H1 (cell line): ENCODE measurements around the gene LIMK2. TPM values are rescaled to one million over a fixed set of nuclear protein-coding genes. Genes with fewer than 3 reads are reported as not detected.

ENCODE experiments used
- polyA plus RNA-seq, 7 experiments: library from polyadenylated mRNA; depleted of rRNA in 3 of 7; stranded (reverse) in 5 of 7; unstranded in 2 of 7; fragments of >200 nt in 5 of 7; fragments of 200-250 nt in 2 of 7; gene quantifications; 1 replicate in 5 of 7; 2 replicates in 1 of 7; 4 replicates in 1 of 7; pipeline versions ENCODE4 v1.2.1 to v1.2.3, GENCODE V29; 2011 to 2013; ENCODE audit warnings: missing spikeins in 2 of 7, mixed read lengths in 2 of 7
- total RNA-seq: library from RNA; stranded (reverse); fragmentation: NEBNext Ultra II Directional; extraction: Animal tissue kit (Norgen Biotek cat#: 25700); gene quantifications from 2 replicates; pipeline ENCODE4 v1.2.1, GENCODE V29; 2021
- TF ChIP-seq, protein P1 (sequence below): IDR thresholded peaks from 2 replicates; pipeline ENCODE4 v1.6.1; 2012; ENCODE audit warnings: inconsistent platforms

The LIMK2 gene
- total and polyA plus RNA-seq, 2 of the 8 experiments (the other 6 are each of a cell fraction or from before 2014, with no cell fraction given), result 13.2 to 37.6 TPM

DNA sequence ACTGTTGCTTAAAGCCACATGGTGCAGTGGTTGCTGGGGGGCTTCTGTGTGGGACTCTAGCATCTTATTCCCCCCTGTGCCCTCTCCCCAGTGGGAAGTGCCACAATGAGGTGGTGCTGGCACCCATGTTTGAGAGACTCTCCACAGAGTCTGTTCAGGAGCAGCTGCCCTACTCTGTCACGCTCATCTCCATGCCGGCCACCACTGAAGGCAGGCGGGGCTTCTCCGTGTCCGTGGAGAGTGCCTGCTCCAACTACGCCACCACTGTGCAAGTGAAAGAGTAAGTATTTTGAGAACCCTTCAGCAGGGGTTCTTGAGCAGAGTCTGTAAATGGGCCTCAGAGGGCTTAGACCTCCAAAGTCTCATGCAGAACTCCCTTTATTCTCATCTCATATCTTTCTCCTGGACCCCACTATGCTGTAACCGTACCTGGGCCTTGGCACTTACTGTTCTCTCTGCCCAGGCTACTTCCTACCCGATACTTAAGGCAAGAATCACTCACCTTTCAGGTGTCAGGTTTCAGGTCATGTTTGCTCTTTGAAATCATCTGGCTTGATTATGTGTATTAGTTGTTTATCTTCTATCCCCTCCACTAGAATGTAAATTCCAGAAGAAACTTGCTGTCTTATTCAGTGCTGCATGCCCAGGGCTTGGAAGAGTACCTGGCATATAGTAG is 47.8 kb downstream of the LIMK2 start (continued):
- TF ChIP-seq, protein P1, sequence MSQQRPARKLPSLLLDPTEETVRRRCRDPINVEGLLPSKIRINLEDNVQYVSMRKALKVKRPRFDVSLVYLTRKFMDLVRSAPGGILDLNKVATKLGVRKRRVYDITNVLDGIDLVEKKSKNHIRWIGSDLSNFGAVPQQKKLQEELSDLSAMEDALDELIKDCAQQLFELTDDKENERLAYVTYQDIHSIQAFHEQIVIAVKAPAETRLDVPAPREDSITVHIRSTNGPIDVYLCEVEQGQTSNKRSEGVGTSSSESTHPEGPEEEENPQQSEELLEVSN, result no peak
